HPDE6-E6E7 (cell line): ENCODE data around the gene C22orf42.
"Not testable (repeated sequence)": the region's sequence is repeated elsewhere in the genome, so short reads cannot be mapped to it uniquely, and the experiment has no call there.

ENCODE experiments used
- DNase-seq: peaks from one replicate; pipeline ENCODE4 v3.0.0; 2011; ENCODE audit warnings: missing footprints; ENCODE audit errors: extremely low spot score

C22orf42 gene

DNA sequence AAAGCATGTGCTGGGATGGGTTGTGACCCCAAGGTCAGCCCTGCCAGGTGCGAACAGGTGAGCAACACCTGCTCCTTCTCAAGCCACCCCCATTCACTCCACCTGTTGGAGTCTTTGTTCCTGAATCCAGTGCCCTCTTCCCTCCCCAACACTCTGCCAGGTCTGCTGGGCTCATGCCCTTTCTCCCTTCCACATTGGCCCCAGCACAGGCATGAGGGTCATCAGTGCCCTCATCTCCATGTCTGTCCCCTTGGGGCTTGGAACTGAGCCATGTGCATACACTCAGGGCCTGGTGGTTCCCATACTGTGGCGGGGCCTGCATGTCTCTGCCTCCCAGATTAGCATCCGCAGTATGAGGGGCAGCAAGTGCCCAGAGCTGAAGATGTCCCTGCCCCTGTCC is 26.7 kb upstream of the C22orf42 start:
- no peak for DNase-seq

DNA sequence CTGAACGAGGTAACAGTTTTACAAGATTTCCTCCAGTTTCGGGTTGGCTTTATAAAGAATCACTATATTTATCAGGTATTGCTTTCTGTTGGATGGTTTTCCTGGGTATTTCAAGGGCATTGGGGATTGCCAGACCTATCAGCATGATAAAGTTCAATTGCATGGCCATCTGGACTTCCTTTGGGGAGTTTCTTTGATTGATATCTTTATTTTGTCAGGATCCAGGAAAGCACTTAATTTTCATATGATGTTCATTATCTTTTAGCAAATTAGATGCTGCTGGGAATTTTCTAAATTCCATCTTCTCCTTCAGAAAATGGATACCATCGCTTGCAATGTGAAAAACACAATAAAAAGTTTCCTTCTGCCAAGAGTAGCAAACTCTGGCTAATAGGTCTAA is 24.5 kb upstream of the C22orf42 start:
- DNase-seq: no peak

GRCh38 chr22:32181043-32181442 is 21.9 kb upstream of the C22orf42 start:
- DNase-seq: no peak

DNA sequence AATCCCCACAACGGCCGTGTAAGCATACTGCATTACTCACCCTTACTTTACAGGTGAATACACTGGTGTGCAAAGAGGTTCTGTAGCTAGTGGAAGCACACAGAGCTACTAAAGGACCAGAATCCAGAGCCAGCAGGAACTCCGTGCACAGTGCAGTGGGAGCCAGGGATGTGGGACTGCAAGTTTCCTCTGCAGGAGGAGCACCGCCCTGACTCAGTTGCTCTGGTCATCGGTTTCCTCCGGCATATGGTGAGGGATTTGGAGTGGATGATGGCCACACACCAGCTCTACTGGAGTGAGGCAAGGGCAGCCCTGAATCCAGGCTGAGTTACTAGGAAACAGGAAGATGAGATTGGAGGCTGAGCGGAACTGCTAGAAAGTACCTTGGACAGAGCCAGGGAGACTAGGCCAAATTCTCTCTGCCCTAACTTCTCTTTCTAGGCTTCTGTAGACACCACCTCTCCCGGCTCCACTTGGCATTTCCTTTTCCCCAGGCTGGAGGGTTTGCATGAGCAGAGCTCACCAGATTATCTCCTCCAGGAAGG is 18.2 kb upstream of the C22orf42 start:
- DNase-seq: no peak

DNA sequence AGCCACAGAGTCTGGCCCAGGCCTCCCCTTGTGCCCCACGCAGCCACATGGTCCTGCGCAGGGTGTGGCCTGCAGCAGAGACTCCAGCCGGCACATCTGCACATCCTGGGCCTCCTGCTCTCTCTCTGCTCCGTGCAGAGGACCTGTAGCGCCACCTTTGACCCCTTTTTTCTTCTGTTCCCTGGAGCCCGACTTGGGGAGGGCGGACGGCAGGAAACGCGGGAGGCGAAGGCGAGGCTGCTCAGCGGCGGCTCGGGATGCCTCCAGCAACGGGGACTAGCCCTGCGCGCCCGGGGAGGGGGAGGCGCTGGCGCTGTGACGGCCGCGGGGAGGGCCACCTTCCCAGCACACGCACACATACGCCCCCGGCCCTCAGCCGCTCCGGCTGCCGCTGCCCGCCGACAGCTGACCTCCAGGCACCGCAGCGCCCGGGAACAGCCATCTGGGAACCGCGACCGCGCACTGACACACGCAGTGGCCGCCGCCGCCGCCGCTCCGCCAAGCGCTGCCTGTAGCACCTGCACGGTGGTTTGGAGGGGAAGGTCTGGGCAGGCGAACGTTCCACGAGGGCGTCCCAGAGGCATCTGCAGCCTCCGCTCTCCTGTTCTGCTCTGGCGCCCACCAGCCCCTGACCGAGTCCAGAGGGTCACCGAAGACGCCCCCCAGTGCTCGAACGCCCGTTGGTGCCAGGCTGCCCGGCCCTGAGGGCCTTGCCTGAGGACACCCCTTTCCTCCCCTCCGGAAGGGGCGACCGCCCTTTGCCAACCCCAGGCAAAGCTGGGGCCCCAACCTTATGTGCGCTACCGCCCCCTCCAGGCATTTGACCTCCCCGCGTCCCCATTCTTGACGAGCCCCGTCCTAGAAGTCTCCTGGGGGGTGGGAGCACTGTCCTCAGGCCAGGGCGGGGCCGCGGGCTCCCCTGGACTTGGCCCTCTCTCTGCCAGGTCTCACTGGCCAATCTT is 16.9 kb upstream of the C22orf42 start:
- DNase-seq: no peak

DNA sequence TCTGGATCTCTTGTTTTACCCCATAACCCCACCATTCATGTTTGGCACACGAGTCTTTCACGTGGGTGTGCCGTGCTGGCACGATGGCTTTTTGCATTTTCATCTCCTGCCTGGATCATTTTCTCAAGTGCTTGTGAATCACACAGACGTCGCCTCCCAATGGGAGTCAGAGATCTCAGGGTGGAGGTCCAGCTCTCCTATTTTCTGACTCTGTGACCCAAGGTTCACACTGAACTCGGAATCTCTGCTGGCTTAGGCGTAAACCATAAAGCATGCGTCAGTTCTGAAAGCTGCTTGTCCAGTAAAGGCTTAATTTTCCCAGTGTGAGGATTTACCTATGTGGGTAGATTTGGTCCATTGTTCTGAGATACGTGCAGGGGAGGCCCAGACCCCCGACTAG is 16.0 kb upstream of the C22orf42 start:
- DNase-seq: no peak

GRCh38 chr22:32165681-32166080 is 6.6 kb upstream of the C22orf42 start:
- no peak for DNase-seq

DNA sequence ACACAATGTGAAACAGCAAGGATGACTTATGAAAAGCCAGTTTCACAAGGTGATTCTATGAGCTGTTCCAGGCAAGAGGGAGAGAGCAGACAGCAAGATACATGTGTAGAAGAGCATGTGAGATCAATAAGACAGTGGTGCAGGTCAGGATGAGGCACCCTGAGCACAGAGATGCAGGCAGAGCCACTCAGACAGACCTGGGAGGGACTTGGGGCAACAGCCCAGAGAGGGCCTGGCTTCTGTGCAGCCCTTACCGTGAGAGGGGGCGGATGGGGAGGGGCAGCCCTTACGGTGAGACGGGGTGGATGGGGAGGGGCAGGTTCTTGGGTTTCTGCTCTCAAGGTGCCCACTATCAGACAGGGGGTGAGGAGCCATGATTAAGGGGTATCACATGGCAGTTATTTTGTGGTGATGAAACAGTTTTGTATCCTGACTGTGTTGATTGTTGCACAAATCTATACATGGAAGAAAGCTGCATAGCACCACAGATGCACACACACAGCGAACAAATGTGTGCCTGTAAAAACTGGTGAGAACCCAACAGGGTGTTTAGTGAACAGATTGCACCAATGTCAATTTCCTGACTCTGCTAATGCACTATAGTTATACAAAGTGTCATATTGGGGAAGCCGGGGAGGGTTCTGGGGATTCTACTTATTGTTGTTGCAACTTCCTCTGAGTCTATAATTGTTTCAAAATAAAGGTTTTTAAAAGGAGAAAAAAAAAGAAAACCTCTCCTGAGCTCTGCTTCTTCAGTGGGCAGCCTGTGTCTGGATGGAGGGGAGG is 5.2 kb upstream of the C22orf42 start:
- no peak for DNase-seq

GRCh38 chr22:32160411-32160810 is 1.3 kb upstream of the C22orf42 start:
- not testable (repeated sequence) for DNase-seq

DNA sequence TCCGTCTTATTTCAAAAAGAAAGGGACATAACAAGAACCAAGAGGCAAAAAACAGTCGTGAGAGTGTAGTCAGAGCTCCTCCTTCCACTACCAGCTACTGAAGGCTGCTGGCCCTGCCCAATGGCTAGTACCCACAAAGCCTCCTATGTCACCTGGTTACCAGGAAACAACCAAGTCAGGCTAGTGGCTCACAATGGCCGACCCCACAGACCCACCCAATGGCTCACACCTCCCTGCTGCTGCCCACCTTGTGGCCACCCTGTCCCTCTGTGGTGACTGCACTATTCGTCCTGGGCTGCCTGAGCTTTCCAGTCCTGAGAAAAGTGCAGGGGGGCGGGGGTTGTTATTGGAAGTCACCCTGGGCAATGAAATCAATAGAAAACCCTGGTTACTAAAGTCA is 1.5 kb downstream of the C22orf42 start:
- DNase-seq: not testable (repeated sequence)

GRCh38 chr22:32154727-32155126 is 4.4 kb downstream of the C22orf42 start:
- not testable (repeated sequence) for DNase-seq

DNA sequence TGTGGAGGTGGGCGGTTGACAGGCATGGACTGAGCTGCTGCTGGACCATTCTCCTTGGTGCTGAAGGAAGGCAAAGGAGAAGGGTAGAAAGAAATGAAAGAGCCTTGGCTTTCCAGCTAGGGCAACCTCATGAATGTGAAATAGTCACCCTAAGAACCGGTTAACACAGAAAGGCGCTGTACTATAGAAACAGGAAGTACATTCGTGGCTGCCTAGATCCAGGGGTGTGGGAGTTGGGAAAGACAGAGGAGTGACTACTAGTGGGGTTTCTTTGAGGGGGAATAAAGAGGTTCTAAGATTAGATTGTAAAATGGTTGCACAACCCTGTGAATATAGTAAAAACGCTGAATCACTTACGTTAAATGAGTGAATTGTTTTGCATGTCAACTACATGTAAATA is 7.5 kb downstream of the C22orf42 start:
- DNase-seq: not testable (repeated sequence)

GRCh38 chr22:32150647-32151046 is 8.5 kb downstream of the C22orf42 start:
- not testable (repeated sequence) for DNase-seq

DNA sequence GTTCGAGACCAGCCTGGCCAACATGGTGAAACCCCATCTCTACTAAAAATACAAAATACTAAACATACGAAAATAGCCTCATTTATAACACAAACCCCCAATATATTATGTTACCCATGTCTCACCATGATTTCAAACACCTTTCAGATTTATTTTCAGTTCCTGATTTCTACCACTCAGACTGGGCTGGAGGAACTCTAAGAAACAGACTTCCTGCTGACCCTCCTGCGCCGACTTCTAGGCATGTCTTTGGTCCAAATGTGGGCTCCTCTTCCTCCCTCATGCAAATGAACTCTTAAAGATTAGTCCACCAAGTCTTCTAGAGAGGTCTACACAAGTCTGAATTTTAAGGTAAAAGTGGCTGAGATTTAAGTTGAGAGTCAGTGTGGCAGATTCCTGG is 10.7 kb downstream of the C22orf42 start:
- not testable (repeated sequence) for DNase-seq

DNA sequence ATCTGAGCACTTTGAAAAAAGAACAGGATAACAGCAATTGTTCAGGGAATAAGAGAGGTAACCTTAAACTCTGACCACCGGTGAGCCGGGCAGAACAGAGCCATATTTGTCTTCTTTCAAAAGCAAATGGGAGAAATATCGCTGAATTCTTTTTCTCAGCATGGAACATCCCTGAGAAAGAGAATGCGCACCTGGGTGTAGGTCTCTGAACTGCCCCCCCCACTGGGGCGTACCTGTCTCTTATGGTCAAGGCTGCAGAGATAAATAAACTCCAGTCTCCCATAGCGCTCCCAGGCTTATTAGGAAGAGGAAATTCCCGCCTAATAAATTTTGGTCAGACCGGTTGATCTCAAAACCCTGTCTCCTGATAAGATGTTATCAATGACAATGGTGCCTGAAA is 12.0 kb downstream of the C22orf42 start:
- DNase-seq: not testable (repeated sequence)

GRCh38 chr22:32144496-32145274 is 14.4 kb downstream of the C22orf42 start:
- no peak for DNase-seq

GRCh38 chr22:32142600-32142999 is 16.5 kb downstream of the C22orf42 start:
- no peak for DNase-seq

DNA sequence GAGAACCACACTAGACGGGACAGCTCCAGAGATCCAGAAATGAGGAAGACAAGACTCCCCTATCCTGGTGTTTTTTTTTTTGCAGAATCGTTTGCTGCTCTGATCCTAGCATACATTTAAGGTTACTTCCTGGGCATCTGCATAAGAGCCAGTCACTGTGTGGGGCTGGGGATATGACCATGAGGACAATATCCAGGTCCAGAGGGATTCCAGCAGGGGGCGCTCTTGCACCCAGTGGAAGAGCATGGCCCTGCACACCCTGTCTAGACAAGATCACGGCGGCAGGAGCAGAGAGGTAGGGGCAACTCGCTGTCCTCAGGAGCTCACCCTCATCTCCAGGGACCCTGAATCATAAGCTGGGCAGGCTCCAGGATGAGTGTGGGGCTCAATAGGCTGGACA is 18.4 kb downstream of the C22orf42 start:
- not testable (repeated sequence) for DNase-seq

DNA sequence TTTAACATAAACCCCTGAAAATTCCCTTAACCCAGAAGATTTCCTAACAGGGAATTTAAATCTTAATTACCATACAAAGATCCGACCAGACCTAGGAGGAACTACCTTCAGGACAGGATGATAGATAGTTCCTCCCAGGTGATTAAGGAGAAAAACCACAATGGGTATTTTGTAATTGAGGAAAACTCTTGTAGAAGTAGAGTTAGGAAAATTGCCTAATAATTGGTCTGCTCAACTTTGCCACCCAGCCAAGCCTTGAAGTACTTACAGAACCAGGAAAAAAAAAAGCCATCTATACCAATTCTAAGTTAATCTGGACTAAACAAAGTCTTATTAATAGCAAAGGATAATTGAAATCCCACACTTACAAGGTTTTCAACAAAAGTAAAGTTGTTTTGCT is 20.5 kb downstream of the C22orf42 start:
- DNase-seq: not testable (repeated sequence)

- DNase-seq: peak; percentile 41
Observed at GRCh38 chr22:32137731-32138324, 21.3 kb downstream of the C22orf42 start.

GRCh38 chr22:32136881-32137280 is 22.2 kb downstream of the C22orf42 start:
- not testable (repeated sequence) for DNase-seq
